AG04450 (cell line): ENCODE measurements around the gene MED12L. TPM values are rescaled to one million over a fixed set of nuclear protein-coding genes. Genes with fewer than 3 reads are reported as not detected.

Source experiments
- CTCF ChIA-PET: fragments of 300-600, 350-600 bp; formaldehyde crosslinking; extraction: SDS; loops from one replicate; lab custom pipeline; 2022; ENCODE audit warnings: antibody characterized with exemption, inconsistent platforms; lab: Charles Lee
- POLR2A ChIA-PET: fragments of 350-600 bp; formaldehyde crosslinking; extraction: SDS; loops from one replicate; lab custom pipeline; 2021; ENCODE audit warnings: antibody characterized with exemption, inconsistent platforms; lab: Yijun Ruan, JAX
- DNase-seq: peaks from one replicate; pipeline ENCODE4 v3.0.0-alpha.2; 2011; ENCODE audit warnings: low read depth, low spot score
- H3K27ac ChIP-seq: one replicate; pipeline ENCODE4 v1.5.1; 2012; ENCODE audit warnings: low read depth, low read length, control low read depth
- H3K27me3 ChIP-seq: one replicate; pipeline ENCODE4 v1.6.0; 2012; ENCODE audit warnings: low read length; ENCODE audit not compliant: control insufficient read depth, insufficient read depth
- H3K4me3 ChIP-seq: 2 replicates; pipeline ENCODE4 v1.5.1; 2011; ENCODE audit warnings: mild to moderate bottlenecking, low read depth, low read length, control low read depth
- H3K9me3 ChIP-seq: 2 replicates; pipeline ENCODE4 v1.5.1; 2012; ENCODE audit warnings: low read length; ENCODE audit not compliant: control insufficient read depth, insufficient read depth
- polyA plus RNA-seq: library from polyadenylated mRNA; depleted of rRNA; stranded (reverse); fragments of >200 nt; gene quantifications from 2 replicates; pipeline ENCODE4 v1.2.3, GENCODE V29; 2011
- TF ChIP-seq, protein P1 (sequence below): IDR thresholded peaks from 2 replicates; pipeline ENCODE4 v1.5.1; 2011; ENCODE audit warnings: low read depth, low read length, control low read depth, inconsistent platforms

Gene MED12L
- polyA plus RNA-seq, 1 experiment: 0.26 TPM

DNA sequence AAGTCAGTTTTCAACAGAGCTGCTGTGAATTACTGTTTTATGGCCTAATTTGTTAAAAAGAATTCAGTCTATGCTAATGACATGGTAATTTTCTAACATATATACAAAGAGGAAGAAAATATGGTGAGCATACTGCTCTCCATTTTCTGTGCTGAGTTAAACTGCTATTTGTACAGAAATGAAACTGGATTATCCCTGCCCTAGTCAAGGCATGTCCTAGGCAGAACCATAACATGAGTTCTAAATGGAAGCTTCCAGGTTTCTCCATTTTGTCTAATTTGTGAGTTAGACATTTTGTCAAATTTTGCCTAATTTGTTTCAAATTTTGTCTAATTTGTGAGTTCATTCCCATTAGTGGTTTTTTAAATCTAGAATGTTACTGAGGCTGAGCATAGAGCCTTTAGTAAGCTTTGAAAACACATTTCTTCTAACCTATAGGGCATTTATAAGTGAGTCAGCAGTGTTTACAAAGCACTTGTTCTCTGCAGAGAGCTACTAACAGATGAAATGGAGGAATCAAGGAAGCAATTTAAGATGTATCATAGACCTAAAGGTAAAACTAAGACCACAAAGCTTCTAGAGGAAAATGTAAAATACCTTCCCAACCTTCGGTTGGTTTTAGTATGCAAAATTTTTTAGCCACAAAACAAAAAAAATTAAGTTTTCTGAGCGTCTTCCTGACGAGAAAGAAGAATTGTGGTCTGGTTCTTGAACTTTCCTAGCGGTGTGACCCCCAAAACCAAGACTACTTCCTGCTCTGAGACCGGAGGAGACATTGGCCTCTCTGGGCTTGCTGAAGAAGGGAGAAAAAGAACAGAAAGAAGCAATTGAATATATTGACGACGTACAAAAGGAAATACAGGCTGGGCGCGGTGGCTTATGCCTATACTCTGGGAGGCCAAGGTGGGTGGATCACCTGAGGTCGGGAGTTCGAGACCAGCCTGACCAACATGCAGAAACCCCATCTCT is 183.1 kb downstream of the MED12L start:
- ChIA-PET CTCF (interaction anchor here (1.2 to 2.7 kb wide), 5 partner anchors 11 to 122 kb away, joined by 3 to 14 read pairs (median 13); no protein-coding TSS in a partner anchor), POLR2A (interaction anchor here (1.2 kb wide), 1 partner anchor 9 kb away, joined by 4 read pairs; no protein-coding TSS in a partner anchor)
- H3K27ac ChIP-seq: no peak overlapping the region
- no peaks in the 10 kb centered on the region for H3K27me3 ChIP-seq
- DNase-seq: no peak
- TF ChIP-seq, protein P1, sequence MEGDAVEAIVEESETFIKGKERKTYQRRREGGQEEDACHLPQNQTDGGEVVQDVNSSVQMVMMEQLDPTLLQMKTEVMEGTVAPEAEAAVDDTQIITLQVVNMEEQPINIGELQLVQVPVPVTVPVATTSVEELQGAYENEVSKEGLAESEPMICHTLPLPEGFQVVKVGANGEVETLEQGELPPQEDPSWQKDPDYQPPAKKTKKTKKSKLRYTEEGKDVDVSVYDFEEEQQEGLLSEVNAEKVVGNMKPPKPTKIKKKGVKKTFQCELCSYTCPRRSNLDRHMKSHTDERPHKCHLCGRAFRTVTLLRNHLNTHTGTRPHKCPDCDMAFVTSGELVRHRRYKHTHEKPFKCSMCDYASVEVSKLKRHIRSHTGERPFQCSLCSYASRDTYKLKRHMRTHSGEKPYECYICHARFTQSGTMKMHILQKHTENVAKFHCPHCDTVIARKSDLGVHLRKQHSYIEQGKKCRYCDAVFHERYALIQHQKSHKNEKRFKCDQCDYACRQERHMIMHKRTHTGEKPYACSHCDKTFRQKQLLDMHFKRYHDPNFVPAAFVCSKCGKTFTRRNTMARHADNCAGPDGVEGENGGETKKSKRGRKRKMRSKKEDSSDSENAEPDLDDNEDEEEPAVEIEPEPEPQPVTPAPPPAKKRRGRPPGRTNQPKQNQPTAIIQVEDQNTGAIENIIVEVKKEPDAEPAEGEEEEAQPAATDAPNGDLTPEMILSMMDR: no peak
- no peak overlapping the region for H3K4me3 ChIP-seq
- no peaks in the 10 kb centered on the region for H3K9me3 ChIP-seq

GRCh38 chr3:151269631-151270030 is 184.2 kb downstream of the MED12L start:
- POLR2A ChIA-PET: no interaction called here
- no peak overlapping the region for H3K4me3 ChIP-seq
- DNase-seq: no peak
- CTCF ChIA-PET: interaction anchor here (1.0 to 1.1 kb wide), 2 partner anchors 13 to 42 kb away, joined by 3 to 4 read pairs; no protein-coding TSS in a partner anchor
- H3K9me3 ChIP-seq: no peaks in the 10 kb centered on the region
- no peak overlapping the region for H3K27ac ChIP-seq
- TF ChIP-seq, protein P1: no peak
- no peaks in the 10 kb centered on the region for H3K27me3 ChIP-seq

DNA sequence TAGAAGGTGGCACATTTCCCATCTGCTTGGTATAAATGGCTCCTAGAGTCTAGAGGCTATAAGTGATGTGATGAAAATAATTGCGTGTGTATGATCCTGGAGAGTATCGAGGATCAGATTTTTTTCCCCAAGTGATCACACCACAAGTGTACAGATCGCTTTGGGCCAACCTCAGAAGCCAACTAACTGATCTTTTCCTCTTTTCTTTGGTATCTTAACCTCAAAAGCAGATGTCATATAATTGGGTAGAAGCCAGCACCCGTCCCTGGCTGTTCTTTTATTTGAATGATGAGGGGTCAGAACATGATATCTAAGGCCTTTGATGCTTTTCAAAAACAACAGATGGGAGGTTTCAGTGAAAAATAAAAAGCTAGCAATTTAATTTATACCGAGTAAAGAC is 189.6 kb downstream of the MED12L start:
- Histone ChIP-seq H3K27ac (no peak overlapping the region), H3K9me3 (no peaks in the 10 kb centered on the region), H3K4me3 (no peak overlapping the region), H3K27me3 (no peaks in the 10 kb centered on the region)
- DNase-seq: no peak
- ChIA-PET POLR2A (no interaction called here), CTCF (interaction anchor here (1.1 to 2.2 kb wide), 2 partner anchors 47 to 107 kb away, joined by 5 to 8 read pairs; no protein-coding TSS in a partner anchor)
- TF ChIP-seq, protein P1: no peak

- no peak for DNase-seq
- CTCF ChIA-PET: interaction anchor here (1.1 to 2.2 kb wide), 2 partner anchors 49 to 108 kb away, joined by 5 to 8 read pairs; no protein-coding TSS in a partner anchor
- POLR2A ChIA-PET: no interaction called here
- no peaks in the 10 kb centered on the region for H3K9me3 ChIP-seq
- no peak overlapping the region for H3K27ac ChIP-seq
- H3K4me3 ChIP-seq: no peak overlapping the region
- no peaks in the 10 kb centered on the region for H3K27me3 ChIP-seq
- TF ChIP-seq, protein P1: no peak
Observed at GRCh38 chr3:151276038-151276686, 190.7 kb downstream of the MED12L start.
